ENCODE results near the gene KCNC2.

Gene KCNC2

DNA sequence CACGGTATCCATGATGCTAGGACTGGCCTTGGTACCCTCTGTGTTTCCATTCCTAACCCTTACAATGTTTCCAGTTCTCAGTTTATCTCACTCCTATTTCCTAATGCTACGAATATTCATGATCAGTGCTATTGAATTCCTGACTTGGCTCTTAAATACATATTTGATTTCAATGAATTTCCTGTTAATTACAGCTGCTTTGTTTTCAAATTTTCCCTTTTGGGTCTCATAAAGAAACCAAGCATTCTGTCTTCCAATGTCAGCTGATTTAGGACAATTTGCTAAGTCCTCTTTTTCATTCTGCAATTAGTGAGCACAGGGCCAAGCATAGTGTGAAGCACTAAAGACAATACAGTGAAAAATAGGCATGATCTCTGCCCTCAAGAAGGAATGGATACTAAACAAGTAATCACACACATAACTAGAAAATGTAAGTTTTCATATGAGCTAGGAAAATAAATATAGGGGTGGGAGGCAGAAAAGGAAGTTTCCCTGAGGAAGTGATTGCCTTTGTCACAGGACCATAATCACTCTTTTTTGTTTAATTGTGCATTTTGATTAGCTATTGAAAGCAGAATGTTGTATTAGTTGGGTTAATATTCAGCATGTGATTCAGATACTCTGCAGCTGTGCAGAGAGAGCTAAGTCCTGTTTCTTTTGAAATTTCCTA lies 88.5 kb downstream of the KCNC2 start:
- Histone ChIP-seq H3K4me1 (ENCODE audit: low read length) (no peaks in the 10 kb centered on the region), H3K9me3 (replicated peaks; ENCODE audit: insufficient read depth, low read length) (no peaks in the 10 kb centered on the region), H3K4me2 (ENCODE audit: low read depth, low read length) (no peak overlapping the region), H3K36me3 (replicated peaks; ENCODE audit: insufficient read depth, low read length) (no peaks in the 10 kb centered on the region), H3K27me3 (replicated peaks; ENCODE audit: insufficient read depth, low read length) (no peaks in the 10 kb centered on the region), H2AFZ (ENCODE audit: low read length) (no peak overlapping the region), H3K27ac (ENCODE audit: low read length) (no peak overlapping the region), H3F3A (ENCODE audit: insufficient read depth, low read length) (no peaks in the 10 kb centered on the region), H3K4me3 (ENCODE audit: low read length) (no peak overlapping the region), H4K20me1 (ENCODE audit: insufficient read depth, low read length) (no peaks in the 10 kb centered on the region), H3K79me2 (ENCODE audit: low read length) (no peaks in the 10 kb centered on the region), H3K9ac (ENCODE audit: low read length) (no peak overlapping the region), H3K9me2 (replicated peaks; ENCODE audit: insufficient read depth, low read length) (no peaks in the 10 kb centered on the region)
- DNase-seq: no peak
- TF ChIP-seq EZH2phosphoT487 (IDR thresholded peaks at IDR 0.05; ENCODE audit: low read length) (no peak), EZH2 (optimal IDR thresholded peaks at IDR 0.05; ENCODE audit: low read depth, low read length) (no peak), CTCF (IDR thresholded peaks at IDR 0.05; ENCODE audit: low read length) (no peak)

- TF ChIP-seq CTCF (IDR thresholded peaks at IDR 0.05; ENCODE audit: low read length) (no peak), EZH2 (optimal IDR thresholded peaks at IDR 0.05; ENCODE audit: low read depth, low read length) (no peak), EZH2phosphoT487 (IDR thresholded peaks at IDR 0.05; ENCODE audit: low read length) (no peak)
- Histone ChIP-seq H3K9ac (ENCODE audit: low read length) (no peak overlapping the region), H3K4me1 (ENCODE audit: low read length) (no peaks in the 10 kb centered on the region), H3K9me3 (replicated peaks; ENCODE audit: insufficient read depth, low read length) (no peaks in the 10 kb centered on the region), H3K9me2 (replicated peaks; ENCODE audit: insufficient read depth, low read length) (no peaks in the 10 kb centered on the region), H3K4me3 (ENCODE audit: low read length) (no peak overlapping the region), H2AFZ (ENCODE audit: low read length) (no peak overlapping the region), H3K79me2 (ENCODE audit: low read length) (no peaks in the 10 kb centered on the region), H3K27ac (ENCODE audit: low read length) (no peak overlapping the region), H3K27me3 (replicated peaks; ENCODE audit: insufficient read depth, low read length) (no peaks in the 10 kb centered on the region), H4K20me1 (ENCODE audit: insufficient read depth, low read length) (no peaks in the 10 kb centered on the region), H3K36me3 (replicated peaks; ENCODE audit: insufficient read depth, low read length) (no peaks in the 10 kb centered on the region), H3F3A (ENCODE audit: insufficient read depth, low read length) (no peaks in the 10 kb centered on the region), H3K4me2 (ENCODE audit: low read depth, low read length) (no peak overlapping the region)
- DNase-seq: no peak
Measured at GRCh38 chr12:75120311-75120711, 89.3 kb downstream of the KCNC2 start.

DNA sequence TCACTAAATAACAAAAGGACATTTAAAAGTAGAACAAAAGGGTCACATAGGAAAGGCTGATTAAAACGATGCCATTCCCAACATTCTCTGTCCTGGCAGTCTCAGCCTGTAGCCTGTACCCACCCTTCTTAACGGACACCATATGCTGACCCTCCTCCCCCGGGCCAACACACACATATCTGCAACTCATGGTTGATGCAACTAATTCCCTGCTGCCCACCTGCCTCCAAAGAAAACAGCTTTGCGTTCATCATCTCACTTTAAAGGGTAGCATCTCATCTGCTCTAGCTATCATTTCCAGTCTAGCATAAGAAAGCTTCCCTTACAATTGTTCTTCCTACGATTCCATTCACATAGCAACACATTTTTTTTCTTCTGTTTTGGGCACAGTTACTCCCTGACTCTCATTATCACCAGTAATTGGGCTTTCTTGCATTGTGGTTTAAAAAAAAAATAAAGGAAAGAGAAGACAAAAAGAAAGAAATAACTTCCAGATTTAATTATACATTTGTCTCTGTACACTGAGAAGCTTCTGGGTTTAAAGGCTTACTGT lies 92.9 kb downstream of the KCNC2 start:
- no peaks in the 10 kb centered on the region for H4K20me1 ChIP-seq (ENCODE audit: insufficient read depth, low read length)
- no peak overlapping the region for H3K27ac ChIP-seq (ENCODE audit: low read length)
- H3K4me2 ChIP-seq (ENCODE audit: low read depth, low read length): no peak overlapping the region

More for the DNA sequence above, 92.9 kb downstream of the KCNC2 start:
- TF ChIP-seq EZH2 (optimal IDR thresholded peaks at IDR 0.05; ENCODE audit: low read depth, low read length) (no peak), CTCF (IDR thresholded peaks at IDR 0.05; ENCODE audit: low read length) (no peak), EZH2phosphoT487 (IDR thresholded peaks at IDR 0.05; ENCODE audit: low read length) (no peak)
- Histone ChIP-seq H3K36me3 (replicated peaks; ENCODE audit: insufficient read depth, low read length) (no peaks in the 10 kb centered on the region), H2AFZ (ENCODE audit: low read length) (no peak overlapping the region), H3K4me3 (ENCODE audit: low read length) (no peak overlapping the region), H3K27me3 (replicated peaks; ENCODE audit: insufficient read depth, low read length) (no peaks in the 10 kb centered on the region), H3K4me1 (ENCODE audit: low read length) (no peaks in the 10 kb centered on the region), H3K9ac (ENCODE audit: low read length) (no peak overlapping the region), H3K79me2 (ENCODE audit: low read length) (no peaks in the 10 kb centered on the region), H3K9me2 (replicated peaks; ENCODE audit: insufficient read depth, low read length) (no peaks in the 10 kb centered on the region), H3F3A (ENCODE audit: insufficient read depth, low read length) (no peaks in the 10 kb centered on the region), H3K9me3 (replicated peaks; ENCODE audit: insufficient read depth, low read length) (no peaks in the 10 kb centered on the region)
- no peak for DNase-seq

All from MM.1S (cell line).